T-helper 9 cell (primary cell): ENCODE results near the gene NKX6-2.
"Not testable (repeated sequence)": the region's sequence is repeated elsewhere in the genome, so short reads cannot be mapped to it uniquely, and the experiment has no call there.

Experiments
- DNase-seq: peaks from one replicate; pipeline ENCODE4 v3.0.0-alpha.2; 2020

The NKX6-2 gene

GRCh38 chr10:132777441-132777840 is 8.5 kb downstream of the NKX6-2 start:
- DNase-seq: no peak

GRCh38 chr10:132776821-132777220 is 9.1 kb downstream of the NKX6-2 start:
- no peak for DNase-seq

- no peak for DNase-seq
Measured at GRCh38 chr10:132776186-132776585, 9.8 kb downstream of the NKX6-2 start.

- DNase-seq: no peak
Measured at GRCh38 chr10:132774902-132775863, 10.8 kb downstream of the NKX6-2 start.

GRCh38 chr10:132774181-132774901 is 11.6 kb downstream of the NKX6-2 start:
- DNase-seq: no peak

GRCh38 chr10:132772816-132773215 is 13.1 kb downstream of the NKX6-2 start:
- DNase-seq: not testable (repeated sequence)

GRCh38 chr10:132770061-132771021 is 15.6 kb downstream of the NKX6-2 start:
- DNase-seq: no peak

GRCh38 chr10:132768346-132769248 is 17.4 kb downstream of the NKX6-2 start:
- no peak for DNase-seq

GRCh38 chr10:132766291-132766690 is 19.7 kb downstream of the NKX6-2 start:
- no peak for DNase-seq

GRCh38 chr10:132765435-132765834 is 20.5 kb downstream of the NKX6-2 start:
- no peak for DNase-seq

GRCh38 chr10:132764108-132764507 is 21.8 kb downstream of the NKX6-2 start:
- no peak for DNase-seq

GRCh38 chr10:132763545-132763944 is 22.4 kb downstream of the NKX6-2 start:
- no peak for DNase-seq

GRCh38 chr10:132762267-132762666 is 23.7 kb downstream of the NKX6-2 start:
- no peak for DNase-seq

GRCh38 chr10:132761395-132762060 is 24.4 kb downstream of the NKX6-2 start:
- DNase-seq: no peak

- no peak for DNase-seq
Measured at GRCh38 chr10:132758865-132759264, 27.1 kb downstream of the NKX6-2 start.

- DNase-seq: no peak
Measured at GRCh38 chr10:132757171-132757570, 28.8 kb downstream of the NKX6-2 start.

- DNase-seq: no peak
Measured at GRCh38 chr10:132756591-132756990, 29.4 kb downstream of the NKX6-2 start.

GRCh38 chr10:132755166-132755711 is 30.7 kb downstream of the NKX6-2 start:
- DNase-seq: no peak

GRCh38 chr10:132754071-132754470 is 31.9 kb downstream of the NKX6-2 start:
- DNase-seq: no peak

- no peak for DNase-seq
Measured at GRCh38 chr10:132753596-132753995, 32.4 kb downstream of the NKX6-2 start.

GRCh38 chr10:132752961-132753360 is 33.0 kb downstream of the NKX6-2 start:
- no peak for DNase-seq
